ENCODE data around the gene ARV1. TPM values are rescaled to one million over a fixed set of nuclear protein-coding genes. Genes with fewer than 3 reads are reported as not detected.

The ARV1 gene
- total and polyA plus RNA-seq, 2 of the 13 experiments (the other 11 are each of a cell fraction or from before 2014, with no cell fraction given) = 13.0 to 15.2 TPM

- Histone ChIP-seq H3K4me1 (ENCODE audit: insufficient read depth, low read length) (peaks cover 32% of the 10 kb centered on the region), H3K4me3 (replicated peaks in 1 of 3; ENCODE audit: insufficient read depth in 1 of 3, low read depth in 2 of 3, low read length in 3 of 3) (no peak overlapping the region), H3K27ac (ENCODE audit: extremely low read length, insufficient read depth, low read length) (no peak overlapping the region), H4K20me1 (ENCODE audit: insufficient read depth, low read length) (no peaks in the 10 kb centered on the region), H3K27me3 (ENCODE audit: control insufficient read depth in 1 of 2, insufficient read depth in 2 of 2, low read length in 2 of 2) (no peaks in the 10 kb centered on the region; a peak in 1 of 5 replicates), H2AFZ (ENCODE audit: low read length) (no peak overlapping the region), H3K79me2 (ENCODE audit: insufficient read depth, low read length) (peaks cover 9% of the 10 kb centered on the region), H3K36me3 (replicated peaks in 1 of 2; ENCODE audit: control insufficient read depth in 1 of 2, insufficient read depth in 2 of 2, low read length in 2 of 2) (peaks cover 0 to 1% of the 10 kb centered on the region in 2 experiments; a peak in 1 of 5 replicates), H3K4me2 (ENCODE audit: low read depth, low read length) (no peak overlapping the region), H3K9ac (ENCODE audit: insufficient read depth, low read depth, low read length) (no peak overlapping the region), H3K9me3 (ENCODE audit: low read length) (no peaks in the 10 kb centered on the region)
- FAIRE-seq (no peak), ATAC-seq (no peak), DNase-seq (ENCODE audit: low spot score) (no peak)
- ChIA-PET POLR2A (no interaction called here), CTCF (ENCODE audit: low intra/inter-chr PET ratio, low total read pairs) (no interaction called here)
- in situ Hi-C loops (cut with HindIII; ENCODE audit: extremely low pct_ligation_motif_present, low pct_unique_long_range_greater_than_20kb) = no loop called here
- BruUV-seq (replicated peaks) = no TSS peak
- WGBS (ENCODE audit: low lambda C conversion rate) = 95% methylated on average over 4 of the region's 4 CpGs
- intact Hi-C loops (cut with micrococcal nuclease; ENCODE audit: unreplicated experiment) = loop anchor here (5.0 to 10.0 kb wide), 2 partner anchors 262 to 334 kb away; partner anchors contain the start of genes AGT and COG2
- TF ChIP-seq MYC (CRISPR knock-in tag; IDR thresholded peaks at IDR 0.05; ENCODE audit: borderline replicate concordance) = no peak
- no peak for TF ChIP-seq SIN3B (IDR thresholded peaks at IDR 0.05; ENCODE audit: low read length)
- no peak for TF ChIP-seq PAX8 (CRISPR knock-in tag; IDR thresholded peaks at IDR 0.05; ENCODE audit: borderline replicate concordance)
- no peak for TF ChIP-seq ZSCAN20 (CRISPR knock-in tag; IDR thresholded peaks at IDR 0.05; ENCODE audit: borderline replicate concordance)
- no peak for TF ChIP-seq XRCC5 (optimal IDR thresholded peaks at IDR 0.05; ENCODE audit: low read length)
- TF ChIP-seq NCOA1 (CRISPR knock-in tag; IDR thresholded peaks at IDR 0.05) = no peak
- no peak for TF ChIP-seq TRIM24 (CRISPR knock-in tag; IDR thresholded peaks at IDR 0.05)
- TF ChIP-seq HOXD1 (CRISPR knock-in tag; IDR thresholded peaks at IDR 0.05) = no peak
- TF ChIP-seq DDIT3 (CRISPR knock-in tag; IDR thresholded peaks at IDR 0.05) = no peak
- TF ChIP-seq SKIL (CRISPR knock-in tag; IDR thresholded peaks at IDR 0.05; ENCODE audit: borderline replicate concordance) = no peak
- no peak for TF ChIP-seq ZMYM4 (CRISPR knock-in tag; IDR thresholded peaks at IDR 0.05)
These were observed 2.5 kb upstream of the ARV1 start for GRCh38 chr1:230976360-230976759.

All from HepG2 (cell line).